ENCODE results near the gene WNT9A.
"Not testable (repeated sequence)": the region's sequence is repeated elsewhere in the genome, so short reads cannot be mapped to it uniquely, and the experiment has no call there.

WNT9A gene

DNA sequence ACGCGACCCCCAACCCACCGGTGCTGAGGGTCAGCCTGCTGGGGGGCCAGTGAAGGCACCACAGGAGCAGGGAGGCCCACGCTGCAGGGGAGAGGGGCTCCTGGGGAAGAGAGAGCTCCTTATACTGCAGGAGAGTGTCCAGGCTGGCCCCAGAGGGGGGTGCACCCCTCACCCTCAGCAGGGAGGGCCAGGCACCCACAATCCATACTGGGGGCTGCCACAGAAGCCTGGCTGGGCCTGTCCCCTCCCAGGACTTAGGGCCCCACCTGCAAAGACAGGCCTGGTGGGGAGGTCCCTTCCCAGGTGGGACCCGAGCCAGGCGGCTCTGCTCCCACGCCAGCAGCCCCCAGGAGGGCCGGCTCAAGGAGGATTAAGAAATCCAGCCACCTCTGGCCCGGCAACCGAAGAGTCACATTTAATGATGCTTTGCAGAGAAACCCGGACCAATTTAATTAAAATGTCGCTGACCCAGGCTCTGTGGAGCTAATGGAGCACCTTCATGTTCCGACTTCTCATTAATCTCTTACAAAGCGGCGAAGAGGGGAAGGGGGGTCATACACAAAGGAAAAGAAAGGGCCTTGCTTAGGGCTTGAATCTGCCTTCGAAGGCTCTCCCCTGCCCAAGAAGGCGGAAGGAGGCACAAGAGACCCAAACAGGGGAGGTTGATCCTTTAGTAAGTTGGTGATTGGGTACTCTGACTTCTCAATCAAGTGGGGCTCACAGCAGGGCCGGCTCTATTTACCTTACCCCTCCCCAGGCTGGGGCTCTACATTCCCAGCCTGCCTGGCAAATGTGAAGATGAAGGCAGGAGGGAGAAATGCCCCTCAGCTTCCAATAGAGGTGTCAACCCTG, 25.0 kb downstream of the WNT9A start:
- DNase-seq: no peak

DNA sequence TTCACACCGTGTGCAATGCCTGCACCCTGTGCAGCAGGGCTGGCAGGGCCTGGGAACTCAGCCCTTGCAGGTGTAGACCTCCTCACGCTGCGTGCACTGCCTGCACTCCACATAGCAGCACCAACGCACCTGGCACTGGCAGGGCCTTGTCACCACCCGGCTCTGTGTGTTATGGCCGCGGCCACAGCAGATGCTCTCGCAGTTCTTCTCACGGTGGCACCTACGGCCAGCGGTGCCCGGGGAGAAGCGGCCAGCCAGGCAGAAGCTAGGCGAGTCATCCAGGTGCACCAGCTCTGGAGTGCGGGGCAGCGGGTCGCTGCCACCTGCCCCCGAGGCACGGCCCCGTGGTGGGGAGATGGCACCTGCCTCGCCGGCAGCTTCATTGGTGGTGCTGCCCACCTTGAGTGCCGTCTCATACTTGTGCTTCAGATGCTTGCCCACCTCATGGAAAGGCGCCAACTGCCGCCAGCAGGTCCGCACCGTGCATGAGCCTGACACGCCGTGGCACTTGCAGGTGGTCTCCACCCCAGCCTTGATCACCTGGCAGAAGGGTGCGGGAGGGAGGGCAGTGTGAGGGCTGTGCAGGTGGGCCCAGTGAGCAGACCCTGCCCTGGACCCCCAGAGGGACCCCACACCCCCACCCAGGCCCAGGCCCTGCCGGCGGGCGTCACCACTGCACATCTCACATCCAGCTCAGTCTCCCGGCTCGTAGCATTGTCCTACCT, 26.1 kb downstream of the WNT9A start:
- DNase-seq: no peak

GRCh38 chr1:227920896-227921295, 26.8 kb downstream of the WNT9A start:
- no peak for DNase-seq

DNA sequence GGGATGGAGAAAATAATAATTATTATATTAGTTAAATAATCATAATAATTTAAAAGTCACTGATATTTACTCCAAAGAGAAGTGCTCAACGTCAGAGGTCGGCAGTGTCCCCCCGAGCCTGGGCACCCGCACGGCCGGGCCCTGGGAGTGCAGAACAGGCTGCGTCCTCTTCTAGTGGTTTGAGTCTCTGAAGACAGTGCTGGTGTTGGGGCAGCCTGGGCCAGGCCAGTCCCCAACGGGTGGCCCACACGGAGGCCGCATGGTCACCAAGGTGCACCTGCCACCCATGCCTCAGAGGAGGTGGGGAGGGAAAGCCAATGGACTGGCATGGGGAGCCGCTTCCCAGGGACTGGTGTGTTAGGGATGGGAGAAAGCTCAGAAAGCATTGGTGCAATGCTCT, 27.3 kb downstream of the WNT9A start:
- no peak for DNase-seq

DNA sequence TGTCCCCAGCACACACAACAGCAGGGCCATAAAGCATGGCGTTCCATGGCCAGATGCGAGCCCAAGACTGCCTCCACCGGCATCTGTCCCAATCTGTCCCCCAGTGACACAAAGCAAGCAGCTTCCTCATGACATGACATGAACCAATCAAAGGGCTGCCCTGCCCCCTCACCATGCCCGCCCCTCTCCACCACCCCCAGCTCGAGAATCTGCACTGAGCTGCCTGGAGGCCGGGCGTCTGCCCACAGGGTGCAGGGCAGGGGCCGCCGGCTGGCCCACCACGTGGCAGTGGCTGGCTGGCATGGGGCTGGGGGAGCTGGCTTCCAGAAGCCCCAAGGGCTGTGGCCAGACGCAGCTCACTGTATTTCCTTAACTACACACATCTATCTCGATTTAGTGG, 27.8 kb downstream of the WNT9A start:
- DNase-seq: no peak

GRCh38 chr1:227918736-227919135, 29.0 kb downstream of the WNT9A start:
- no peak for DNase-seq

DNA sequence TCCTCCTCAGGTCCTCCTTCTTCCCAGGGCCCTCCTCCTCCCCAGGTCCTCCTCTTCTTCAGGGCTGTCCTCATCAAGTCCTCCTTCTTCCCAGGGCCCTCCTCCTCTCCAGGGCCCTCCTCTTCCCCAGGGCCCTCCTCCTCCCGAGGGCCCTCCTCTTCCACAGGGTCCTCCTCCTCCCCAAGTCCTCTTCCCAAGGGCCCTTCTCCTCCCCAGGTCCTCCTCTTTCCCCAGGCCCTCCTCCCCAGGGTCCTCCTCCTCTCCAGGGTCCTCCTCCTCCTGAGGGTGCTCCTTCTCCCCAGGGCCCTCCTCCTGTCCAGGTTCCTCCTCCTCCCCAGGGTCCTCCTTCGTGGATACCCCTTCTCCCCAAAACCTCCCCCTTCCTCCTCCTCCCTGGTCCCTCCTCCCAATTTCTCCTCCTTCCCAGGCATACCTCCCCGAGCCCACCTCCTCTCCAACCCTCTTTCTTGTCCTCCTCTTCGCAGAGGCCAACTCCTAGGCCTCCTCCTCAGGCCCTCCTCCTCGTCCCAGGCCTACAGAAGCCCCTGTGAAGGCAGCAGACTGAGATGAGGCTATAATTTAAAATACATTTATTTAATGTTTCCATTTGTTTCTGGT, 29.5 kb downstream of the WNT9A start:
- no peak for DNase-seq

DNA sequence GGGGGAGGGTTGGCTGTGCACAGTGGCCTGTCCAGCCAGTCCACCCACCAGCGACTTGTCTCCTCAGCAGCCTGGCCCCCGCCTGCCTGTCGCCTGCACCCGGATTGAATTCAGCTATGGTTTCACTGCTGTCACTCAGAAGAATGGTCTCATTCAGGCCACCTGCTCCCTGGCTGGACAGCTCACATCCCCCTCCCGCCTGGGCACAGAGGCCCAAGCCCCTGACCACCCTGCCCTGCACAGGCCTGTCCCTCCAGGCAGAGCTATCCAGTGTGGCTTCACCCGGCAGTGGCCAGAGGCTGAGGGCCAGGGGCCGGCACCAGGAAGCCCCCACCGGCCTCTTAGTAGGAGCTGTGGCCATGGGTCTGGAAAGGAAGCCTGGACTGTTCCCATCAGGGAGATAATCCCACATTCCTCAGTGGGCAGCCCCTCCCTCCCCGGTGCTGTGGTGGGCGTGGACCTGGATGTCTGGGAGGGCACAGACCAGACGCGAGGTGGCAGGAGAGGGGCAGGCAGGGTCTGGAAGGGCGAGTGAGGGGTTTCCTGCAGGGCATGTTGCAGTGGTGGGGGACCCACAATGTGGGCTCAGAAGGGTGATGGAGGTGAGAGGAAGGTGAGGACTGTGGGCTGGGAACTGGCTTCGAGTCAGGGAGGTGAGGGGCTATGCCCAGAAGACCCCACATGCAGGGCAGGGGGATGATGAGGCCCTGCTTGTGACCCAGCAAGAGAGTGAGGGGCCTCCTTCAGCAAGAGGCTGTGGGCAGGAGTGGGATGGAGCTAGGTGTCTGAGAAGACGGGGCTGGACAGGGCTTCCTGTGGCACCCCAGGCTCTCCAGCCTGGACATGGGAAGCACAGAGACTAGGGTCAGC, 30.4 kb downstream of the WNT9A start:
- no peak for DNase-seq

GRCh38 chr1:227916655-227917054, 31.1 kb downstream of the WNT9A start:
- no peak for DNase-seq

GRCh38 chr1:227915564-227916553, 31.9 kb downstream of the WNT9A start:
- no peak for DNase-seq

DNA sequence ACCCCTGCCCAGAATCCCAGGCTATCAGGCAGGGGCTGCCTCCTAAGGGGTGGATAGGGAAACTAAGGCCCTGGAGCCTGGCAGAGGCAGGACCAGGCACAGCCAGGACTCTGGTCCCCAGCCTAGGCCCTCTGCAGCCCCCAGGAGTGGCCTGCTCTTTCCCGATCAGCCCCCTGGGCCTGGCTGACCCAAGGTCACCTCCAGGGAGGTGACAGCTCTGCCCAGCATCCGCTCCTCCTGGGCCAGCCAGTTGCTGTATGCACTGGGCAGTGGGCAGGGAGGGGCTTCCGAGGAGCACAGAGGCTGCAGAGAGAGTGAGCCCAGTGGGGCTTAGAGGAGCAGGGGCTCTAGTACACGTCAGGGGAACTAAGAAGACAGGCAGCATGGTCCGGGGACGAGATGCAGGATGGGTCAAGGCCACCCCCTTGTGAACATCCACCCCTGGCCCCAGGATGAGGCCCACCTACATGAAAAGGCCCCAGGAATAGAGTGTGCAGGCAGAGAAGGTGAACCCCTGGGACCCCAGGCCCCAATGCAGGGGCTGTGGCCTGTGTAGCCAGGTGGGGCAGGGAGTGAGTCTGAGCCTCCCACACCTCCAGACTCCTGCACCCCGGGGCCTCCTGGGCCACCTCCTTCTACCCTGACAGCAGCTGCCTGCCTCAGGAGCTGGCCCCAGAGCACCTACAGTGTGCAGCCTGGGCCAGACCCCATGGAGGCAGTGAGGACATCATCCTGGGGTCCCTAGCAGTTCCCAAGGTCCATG, 32.8 kb downstream of the WNT9A start:
- DNase-seq: no peak

- peak; percentile 15 for DNase-seq
Measured at GRCh38 chr1:227913764-227914721, 33.7 kb downstream of the WNT9A start.

DNA sequence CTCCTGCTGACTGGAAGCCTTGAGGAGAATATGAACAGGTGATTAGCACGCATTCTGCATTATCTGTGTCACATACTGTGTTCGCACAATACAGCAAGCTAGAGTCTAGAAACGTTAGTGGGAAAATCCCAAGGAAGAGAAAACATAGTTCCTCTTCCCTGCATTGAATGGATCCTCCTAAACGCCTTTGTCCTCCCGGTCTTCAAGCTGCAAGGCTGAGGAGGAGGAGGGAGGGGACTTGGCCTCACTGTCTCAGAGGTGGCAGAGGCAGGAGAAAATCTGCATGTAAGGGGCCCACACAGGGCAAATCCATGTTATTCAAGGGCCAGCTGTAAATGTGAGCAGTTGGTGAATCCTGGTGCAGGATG, 34.4 kb downstream of the WNT9A start:
- no peak for DNase-seq

DNA sequence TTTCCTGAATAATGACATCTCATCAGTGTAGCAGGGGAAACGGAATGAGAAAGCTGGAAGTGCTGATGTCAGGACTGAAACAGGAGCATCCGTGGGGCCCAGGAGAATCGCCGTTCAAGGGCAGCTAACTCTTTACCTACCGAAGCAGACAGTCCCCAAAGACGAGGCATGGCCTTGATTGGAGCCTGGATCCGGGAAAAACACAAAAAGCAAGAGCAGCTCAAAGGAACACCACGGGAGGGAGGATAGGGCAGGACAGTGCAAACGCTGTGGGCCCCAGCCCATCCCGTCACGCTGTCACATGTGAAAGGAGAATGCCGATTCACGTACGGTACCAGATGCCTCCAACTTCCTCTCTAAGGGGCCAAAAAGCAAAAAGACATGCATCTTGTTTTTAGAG, 34.9 kb downstream of the WNT9A start:
- no peak for DNase-seq

GRCh38 chr1:227911376-227911775, 36.4 kb downstream of the WNT9A start:
- DNase-seq: no peak

DNA sequence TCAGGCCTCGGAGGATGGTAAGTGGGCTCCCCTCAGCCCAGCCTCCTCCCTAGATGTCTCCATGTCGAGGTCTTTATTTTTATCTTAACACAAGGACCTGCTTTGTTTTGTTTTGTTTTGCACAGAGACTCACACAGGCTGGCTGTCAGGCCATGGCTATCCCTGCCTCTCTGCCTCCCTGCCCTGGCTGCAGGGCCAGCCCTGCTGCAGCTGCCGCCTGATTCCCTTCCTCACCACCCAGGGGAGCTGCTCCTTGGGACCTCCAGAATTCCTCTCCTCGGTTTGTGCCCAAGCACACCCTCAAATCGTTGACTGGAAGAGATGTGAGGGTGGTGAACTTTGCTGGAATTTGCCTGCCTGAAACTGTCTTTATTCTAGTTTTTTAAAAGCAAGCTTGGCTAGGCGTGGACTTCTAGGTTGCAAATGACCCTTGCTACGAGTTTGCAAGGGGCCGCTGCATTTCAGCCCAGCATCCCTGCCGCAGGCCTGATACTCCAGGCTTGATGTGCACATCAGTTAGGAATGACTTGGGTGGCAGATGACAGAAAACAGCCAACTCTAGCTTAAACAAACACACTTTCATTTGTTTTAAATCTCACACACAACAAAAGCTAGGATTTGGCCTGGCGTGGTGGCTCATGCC, 37.1 kb downstream of the WNT9A start:
- DNase-seq: no peak

DNA sequence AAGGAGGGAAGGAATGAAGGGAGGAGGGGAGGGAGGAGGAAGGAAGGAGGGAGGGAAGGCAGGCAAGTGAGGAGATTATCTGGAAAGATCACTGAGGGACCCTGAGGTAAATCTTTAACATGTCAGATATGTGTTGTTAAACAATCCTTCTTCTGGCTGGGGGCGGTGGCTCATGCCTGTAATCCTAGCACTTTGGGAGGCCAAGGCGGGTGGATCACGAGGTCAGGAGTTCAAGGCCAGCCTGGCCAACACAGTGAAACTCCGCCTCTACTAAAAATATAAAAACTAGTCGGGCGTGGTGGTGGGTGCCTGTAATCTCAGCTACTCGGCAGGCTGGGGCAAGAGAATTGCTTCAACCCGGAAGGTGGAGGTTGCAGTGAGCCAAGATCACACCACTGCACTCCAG, 37.8 kb downstream of the WNT9A start:
- DNase-seq: not testable (repeated sequence)

DNA sequence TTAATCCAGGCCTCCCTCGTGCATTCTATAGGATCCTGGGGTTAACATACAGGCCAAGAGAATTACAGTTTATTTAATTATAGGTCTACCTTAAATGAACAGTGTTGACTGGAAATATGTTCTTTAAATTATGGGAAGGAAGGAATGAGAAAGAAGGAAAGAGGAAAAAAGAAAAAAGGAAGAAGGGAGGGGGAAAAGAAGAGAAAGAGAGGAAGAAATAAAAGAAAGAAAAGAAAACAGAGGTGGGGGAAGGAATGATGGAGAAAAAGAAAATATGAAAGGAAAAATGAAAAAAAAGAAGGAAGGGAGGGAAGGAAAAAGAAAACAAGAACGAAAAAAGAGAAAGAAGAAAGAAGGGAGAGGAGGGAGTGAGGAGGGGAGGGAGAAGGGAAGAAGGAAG, 38.5 kb downstream of the WNT9A start:
- DNase-seq: no peak

- no peak for DNase-seq
Measured at GRCh38 chr1:227908359-227908758, 39.4 kb downstream of the WNT9A start.

Data from NCI-H1092 (cell line).